ENCODE data around the gene RAB40B. TPM values are rescaled to one million over a fixed set of nuclear protein-coding genes. Genes with fewer than 3 reads are reported as not detected.

RAB40B gene
- total RNA-seq, 1 experiment from 2014 or later, result 22.1 TPM

GRCh38 chr17:82679586-82680465 is 18.7 kb downstream of the RAB40B start:
- BruUV-seq (replicated peaks), result no TSS peak
- H3K27ac ChIP-seq (ENCODE audit: low read depth, low read length), result no peak overlapping the region
- no peak overlapping the region for H3K4me3 ChIP-seq (replicated peaks in 1 of 2; ENCODE audit: low read depth in 1 of 2, low read length in 2 of 2)
- POLR2A ChIA-PET, result no interaction called here
- no peaks in the 10 kb centered on the region for H3K4me1 ChIP-seq (ENCODE audit: control insufficient read depth in 1 of 2, insufficient read depth in 2 of 2, low read length in 2 of 2)
- CTCF ChIA-PET, result no interaction called here
- peaks cover 11 to 16% of the 10 kb centered on the region in 2 experiments; a peak in 3 of 4 replicates for H3K9me3 ChIP-seq (ENCODE audit: control insufficient read depth in 1 of 2, insufficient read depth in 1 of 2, low read depth in 1 of 2, low read length in 2 of 2)
- H3K36me3 ChIP-seq (ENCODE audit: control insufficient read depth in 1 of 2, insufficient read depth in 2 of 2, low read length in 2 of 2), result no peaks in the 10 kb centered on the region
- no peak overlapping the region for H2AFZ ChIP-seq (ENCODE audit: low read depth, low read length, poor library complexity, severe bottlenecking)
- intact Hi-C loops (cut with micrococcal nuclease), result no loop called here
- no peak overlapping the region for H3K4me2 ChIP-seq (ENCODE audit: low read length)
- no peaks in the 10 kb centered on the region for H3K27me3 ChIP-seq (ENCODE audit: insufficient read depth, low read length)
- DNase-seq (ENCODE audit: low read depth, low spot score) (no peak), ATAC-seq (peak; percentile 53; the same call in 1 of the 2 replicates)
- TF ChIP-seq CEBPB (IDR thresholded peaks at IDR 0.05; ENCODE audit: low read depth) (no peak), SP1 (IDR thresholded peaks at IDR 0.05; ENCODE audit: low read depth) (no peak), MAX (IDR thresholded peaks at IDR 0.05) (no peak), SIN3A (IDR thresholded peaks at IDR 0.05; ENCODE audit: low read depth) (no peak), RAD21 (IDR thresholded peaks at IDR 0.05; ENCODE audit: low read depth) (no peak; the same call in 1 of the 2 replicates), EZH2 (IDR thresholded peaks at IDR 0.05) (no peak), JUND (IDR thresholded peaks at IDR 0.05) (no peak), CTCF (IDR thresholded peaks at IDR 0.05 in 2 of 3, conservative IDR thresholded peaks at IDR 0.05 in 1 of 3; ENCODE audit: borderline replicate concordance in 1 of 3, insufficient read depth in 1 of 3, low read depth in 2 of 3, low read length in 2 of 3) (no peak)
- no peaks in the 10 kb centered on the region for H4K20me1 ChIP-seq (ENCODE audit: insufficient read depth)
- H3K9ac ChIP-seq (ENCODE audit: low read length), result no peak overlapping the region
- RAD21 ChIA-PET (ENCODE audit: low non-redundant PET in 1 of 2, low total read pairs in 2 of 2, uncharacterized antibody in 2 of 2, unreplicated experiment in 2 of 2), result no interaction called here
- H3K79me2 ChIP-seq (ENCODE audit: insufficient read depth, low read length), result no peaks in the 10 kb centered on the region
- H3K9me2 ChIP-seq (ENCODE audit: insufficient read depth), result no peaks in the 10 kb centered on the region
